CD4-positive, CD25-positive, alpha-beta regulatory T cell (primary cell): ENCODE measurements around the gene PALLD. TPM values are rescaled to one million over a fixed set of nuclear protein-coding genes. Genes with fewer than 3 reads are reported as not detected.

Source experiments
- ATAC-seq, 2 donors: fragments of 150-1000 bp; cut with Tn5 transposase; one replicate each; pipeline ENCODE4 v1.10.0; 2021; ENCODE audit warnings: low read depth in 2 of 2, moderate number of reproducible peaks in 2 of 2, moderate library complexity in 1 of 2
- DNase-seq, 3 donors: peaks; one replicate each; pipeline versions ENCODE4 v3.0.0 to v3.0.0-alpha.2; 2012 to 2022; ENCODE audit warnings: mixed read lengths in 1 of 3
- H3K27ac ChIP-seq: one replicate; pipeline ENCODE4 v1.7.0; 2013; ENCODE audit warnings: mild to moderate bottlenecking, low read length; ENCODE audit not compliant: insufficient read depth, poor library complexity, severe bottlenecking
- H3K27me3 ChIP-seq: one replicate; pipeline ENCODE4 v1.7.0; 2013; ENCODE audit warnings: low read length; ENCODE audit not compliant: control insufficient read depth, insufficient read depth
- H3K36me3 ChIP-seq: one replicate; pipeline ENCODE4 v1.7.0; 2013; ENCODE audit warnings: mild to moderate bottlenecking, low read length, moderate library complexity; ENCODE audit not compliant: control insufficient read depth, insufficient read depth
- H3K4me1 ChIP-seq: 2 replicates; pipeline ENCODE4 v1.7.0; 2013; ENCODE audit warnings: mild to moderate bottlenecking, low read length; ENCODE audit not compliant: insufficient read depth, control insufficient read depth, poor library complexity, severe bottlenecking
- H3K4me3 ChIP-seq: one replicate; pipeline ENCODE4 v1.7.0; 2013; ENCODE audit warnings: low read depth, mild to moderate bottlenecking, low read length, moderate library complexity
- H3K9me3 ChIP-seq, 2 experiments: 1 replicate in 1 of 2; 2 replicates in 1 of 2; pipeline ENCODE4 v1.7.0; 2013; ENCODE audit warnings: low read length in 2 of 2, mild to moderate bottlenecking in 1 of 2, moderate library complexity in 1 of 2; ENCODE audit not compliant: control insufficient read depth in 2 of 2
- H3K27ac Mint-ChIP-seq, 3 donors: one replicate each; pipeline ENCODE4 v1.8.0; 2020 to 2022; ENCODE audit warnings: mild to moderate bottlenecking in 3 of 3, mixed read lengths in 3 of 3, moderate library complexity in 2 of 3
- H3K27me3 Mint-ChIP-seq: one replicate; pipeline ENCODE4 v1.8.0; 2022; ENCODE audit warnings: mild to moderate bottlenecking, mixed read lengths
- H3K36me3 Mint-ChIP-seq: one replicate; pipeline ENCODE4 v1.8.0; 2020; ENCODE audit warnings: mixed read lengths
- H3K4me1 Mint-ChIP-seq, 4 donors: one replicate each; pipeline ENCODE4 v1.8.0; 2020 to 2022; ENCODE audit warnings: mixed read lengths in 4 of 4, mild to moderate bottlenecking in 1 of 4
- H3K4me3 Mint-ChIP-seq, 4 donors: one replicate each; pipeline ENCODE4 v1.8.0; 2020 to 2022; ENCODE audit warnings: mild to moderate bottlenecking in 4 of 4, mixed read lengths in 4 of 4, moderate library complexity in 3 of 4
- H3K9me3 Mint-ChIP-seq, 7 donors: one replicate each; pipeline ENCODE4 v1.8.0; 2020 to 2022; ENCODE audit warnings: mixed read lengths in 7 of 7, mild to moderate bottlenecking in 3 of 7, moderate library complexity in 2 of 7
- polyA plus RNA-seq, 4 donors: library from polyadenylated mRNA; unstranded; fragments of 300-500 nt; fragmentation: Illumina TruSeq; gene quantifications; one replicate each; pipeline ENCODE4 v1.2.3, GENCODE V29; 2021
- total RNA-seq: library from RNA; stranded (reverse); gene quantifications from one replicate; pipeline ENCODE4 v1.2.3, GENCODE V29; 2022

Gene PALLD
- total and polyA plus RNA-seq, 5 donors from 2014 or later = 0.37 to 1.9 (median 0.76) TPM; not detected in 1

DNA sequence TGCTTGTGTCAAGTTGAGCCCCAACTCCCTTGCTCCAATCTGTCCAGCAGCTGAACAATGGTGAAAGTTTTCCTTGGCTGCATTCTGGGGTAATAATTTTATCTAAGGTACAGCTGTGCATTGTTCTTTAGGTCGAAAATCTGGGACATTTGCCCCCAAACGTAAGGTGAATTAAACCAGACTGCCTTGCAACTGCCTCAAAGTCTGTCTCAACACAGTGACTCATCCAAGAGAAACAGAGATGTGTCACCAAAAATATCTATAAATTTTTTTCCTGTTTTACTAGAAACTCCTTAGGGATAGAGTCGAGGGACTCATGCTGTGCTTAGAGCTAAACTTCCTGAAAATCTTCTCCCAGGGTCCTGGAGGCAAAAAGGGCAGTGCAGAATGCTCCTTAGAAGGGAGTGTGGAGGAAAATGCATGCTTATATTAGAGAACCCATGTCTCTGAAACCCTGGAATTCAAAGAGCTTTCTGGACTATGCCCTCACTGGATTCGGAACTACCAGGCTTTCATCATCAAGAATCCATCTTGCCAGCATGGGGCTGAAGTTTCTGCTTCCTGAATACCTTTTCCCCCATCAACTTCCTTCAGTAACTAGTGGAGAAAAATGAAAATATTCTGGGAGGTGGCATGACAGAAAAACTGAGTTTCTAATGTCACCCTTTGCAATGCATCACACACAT lies 115.7 kb downstream of the PALLD start:
- H3K9me3 Mint-ChIP-seq = no peaks in the 10 kb centered on the region
- Histone ChIP-seq H3K27ac (no peak overlapping the region), H3K4me1 (no peaks in the 10 kb centered on the region), H3K36me3 (no peaks in the 10 kb centered on the region), H3K27me3 (peaks cover 3% of the 10 kb centered on the region), H3K4me3 (no peak overlapping the region), H3K9me3 (no peaks in the 10 kb centered on the region)
- peaks cover 8% of the 10 kb centered on the region for H3K27me3 Mint-ChIP-seq
- no peak for ATAC-seq
- no peaks in the 10 kb centered on the region for H3K36me3 Mint-ChIP-seq
- H3K4me1 Mint-ChIP-seq = no peaks in the 10 kb centered on the region
- DNase-seq = no peak
- H3K4me3 Mint-ChIP-seq = no peak overlapping the region
- no peak overlapping the region for H3K27ac Mint-ChIP-seq

DNA sequence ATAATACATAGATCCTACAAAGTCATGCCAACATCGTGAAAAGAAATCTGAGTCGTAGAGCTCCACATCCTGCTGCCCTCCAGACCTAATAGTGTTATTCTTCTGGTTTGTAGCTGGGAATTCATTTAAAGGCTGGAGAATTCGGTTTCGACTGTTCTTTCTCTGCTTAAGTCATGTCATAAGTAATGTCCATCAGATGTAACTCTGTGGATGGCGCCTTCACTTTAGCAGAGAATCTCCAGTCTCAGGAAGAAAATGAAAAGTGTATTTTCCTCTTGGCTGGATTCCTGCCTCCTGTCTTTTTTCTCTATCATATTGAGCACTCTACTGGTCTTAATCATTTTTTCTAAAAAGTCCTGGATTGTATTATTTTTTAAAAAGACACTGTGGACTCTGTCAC lies 117.0 kb downstream of the PALLD start:
- H3K27me3 ChIP-seq = peaks cover 6% of the 10 kb centered on the region
- H3K4me1 ChIP-seq = no peaks in the 10 kb centered on the region
- H3K9me3 ChIP-seq = no peaks in the 10 kb centered on the region
- Mint-ChIP-seq H3K9me3 (peaks cover 0 to 3% (median 0%) of the 10 kb centered on the region in 7 donors), H3K36me3 (no peaks in the 10 kb centered on the region), H3K27me3 (peaks cover 6% of the 10 kb centered on the region), H3K27ac (no peak overlapping the region), H3K4me1 (no peaks in the 10 kb centered on the region), H3K4me3 (peak overlapping the region in 1 of 4 donors; percentile 23)
- DNase-seq = no peak
- H3K27ac ChIP-seq = no peak overlapping the region
- H3K36me3 ChIP-seq = no peaks in the 10 kb centered on the region
- no peak for ATAC-seq
- no peak overlapping the region for H3K4me3 ChIP-seq

GRCh38 chr4:168614281-168615057 lies 117.6 kb downstream of the PALLD start:
- DNase-seq = no peak

GRCh38 chr4:168615294-168616065 lies 118.6 kb downstream of the PALLD start:
- no peak for ATAC-seq
- Histone ChIP-seq H3K4me3 (no peak overlapping the region), H3K9me3 (no peaks in the 10 kb centered on the region), H3K36me3 (no peaks in the 10 kb centered on the region), H3K27ac (no peak overlapping the region), H3K4me1 (no peaks in the 10 kb centered on the region), H3K27me3 (peaks cover 6% of the 10 kb centered on the region)
- no peak overlapping the region for H3K4me3 Mint-ChIP-seq
- peaks cover 0 to 3% (median 0%) of the 10 kb centered on the region in 7 donors for H3K9me3 Mint-ChIP-seq
- DNase-seq = no peak
- no peak overlapping the region for H3K27ac Mint-ChIP-seq
- H3K36me3 Mint-ChIP-seq = no peaks in the 10 kb centered on the region
- H3K27me3 Mint-ChIP-seq = peaks cover 16% of the 10 kb centered on the region
- H3K4me1 Mint-ChIP-seq = no peaks in the 10 kb centered on the region

More at GRCh38 chr4:168614281-168615057, 117.6 kb downstream of the PALLD start:
- Histone ChIP-seq H3K4me1 (no peaks in the 10 kb centered on the region), H3K27ac (no peak overlapping the region), H3K27me3 (peaks cover 6% of the 10 kb centered on the region), H3K36me3 (no peaks in the 10 kb centered on the region), H3K9me3 (no peaks in the 10 kb centered on the region), H3K4me3 (no peak overlapping the region)
- no peaks in the 10 kb centered on the region for H3K4me1 Mint-ChIP-seq
- no peak overlapping the region for H3K4me3 Mint-ChIP-seq
- H3K36me3 Mint-ChIP-seq = no peaks in the 10 kb centered on the region
- H3K9me3 Mint-ChIP-seq = peaks cover 0 to 3% (median 0%) of the 10 kb centered on the region in 7 donors
- no peak overlapping the region for H3K27ac Mint-ChIP-seq
- ATAC-seq = no peak
- H3K27me3 Mint-ChIP-seq = peaks cover 12% of the 10 kb centered on the region

DNA sequence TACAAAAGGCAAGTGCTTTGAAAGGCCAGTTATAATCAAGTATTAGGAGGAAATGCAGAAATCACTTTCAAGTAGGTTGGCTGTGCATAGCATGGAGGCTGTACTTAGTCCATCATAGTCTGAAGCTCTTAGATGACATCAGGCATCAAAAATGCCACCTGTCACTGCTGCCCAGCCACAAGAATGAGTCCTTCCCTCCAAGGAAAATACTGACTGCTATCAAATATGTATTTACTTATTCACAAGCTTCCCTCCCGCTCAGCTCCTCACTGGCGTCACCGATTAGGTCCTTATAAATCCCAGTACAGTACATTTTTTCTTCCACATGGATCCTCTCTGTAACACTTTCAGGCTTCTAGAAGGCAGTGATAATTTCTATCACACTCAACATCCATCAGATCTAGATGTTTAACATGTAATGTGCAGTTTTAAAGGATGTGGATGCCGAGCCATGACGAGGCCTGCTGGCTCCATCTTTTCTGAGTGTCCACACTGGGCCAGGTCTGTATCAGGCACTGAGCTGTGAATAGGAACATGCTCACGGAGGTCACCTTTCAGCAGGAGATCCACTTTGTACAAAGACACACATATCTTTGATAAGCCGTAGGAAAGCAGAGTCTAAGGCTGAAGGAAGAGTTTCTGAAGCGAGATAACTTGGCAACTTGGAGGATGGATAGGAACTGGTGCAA lies 121.9 kb downstream of the PALLD start:
- Mint-ChIP-seq H3K27ac (no peak overlapping the region), H3K36me3 (no peaks in the 10 kb centered on the region), H3K4me1 (no peaks in the 10 kb centered on the region), H3K9me3 (peaks cover 0 to 3% (median 0%) of the 10 kb centered on the region in 7 donors), H3K27me3 (peaks cover 16% of the 10 kb centered on the region), H3K4me3 (no peak overlapping the region)
- H3K27me3 ChIP-seq = peaks cover 3% of the 10 kb centered on the region
- no peak for ATAC-seq
- no peaks in the 10 kb centered on the region for H3K4me1 ChIP-seq
- H3K27ac ChIP-seq = no peak overlapping the region
- H3K4me3 ChIP-seq = no peak overlapping the region
- no peak for DNase-seq
- H3K9me3 ChIP-seq = no peaks in the 10 kb centered on the region
- H3K36me3 ChIP-seq = no peaks in the 10 kb centered on the region

DNA sequence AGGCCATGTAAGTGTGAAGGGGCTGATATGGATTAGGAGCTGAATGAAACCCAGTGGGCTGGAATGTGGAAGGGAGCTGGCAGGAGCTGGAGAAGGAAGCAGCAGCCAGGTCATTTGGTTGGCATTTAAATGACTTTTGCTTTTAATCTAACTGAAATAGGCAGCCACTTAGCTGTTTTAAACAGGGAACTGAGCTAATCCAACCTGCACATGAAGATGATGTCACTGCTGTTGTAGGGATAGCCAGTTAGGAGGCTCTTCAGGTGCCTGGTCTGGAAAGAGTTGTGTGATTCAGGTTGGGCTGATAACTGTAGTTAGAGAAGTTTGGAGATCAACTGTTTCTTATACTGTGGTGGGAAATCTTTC lies 122.4 kb downstream of the PALLD start:
- Histone ChIP-seq H3K4me1 (no peaks in the 10 kb centered on the region), H3K9me3 (no peaks in the 10 kb centered on the region), H3K4me3 (no peak overlapping the region), H3K27me3 (peaks cover 3% of the 10 kb centered on the region), H3K36me3 (no peaks in the 10 kb centered on the region), H3K27ac (no peak overlapping the region)
- DNase-seq = no peak
- Mint-ChIP-seq H3K27me3 (peaks cover 16% of the 10 kb centered on the region), H3K27ac (no peak overlapping the region), H3K4me3 (no peak overlapping the region), H3K36me3 (no peaks in the 10 kb centered on the region), H3K9me3 (peaks cover 0 to 3% (median 0%) of the 10 kb centered on the region in 7 donors), H3K4me1 (no peaks in the 10 kb centered on the region)
- no peak for ATAC-seq

- Histone ChIP-seq H3K9me3 (no peaks in the 10 kb centered on the region), H3K27ac (no peak overlapping the region), H3K4me1 (no peaks in the 10 kb centered on the region), H3K27me3 (peaks cover 3% of the 10 kb centered on the region), H3K36me3 (no peaks in the 10 kb centered on the region), H3K4me3 (no peak overlapping the region)
- Mint-ChIP-seq H3K4me1 (no peaks in the 10 kb centered on the region), H3K27me3 (peaks cover 16% of the 10 kb centered on the region), H3K27ac (no peak overlapping the region), H3K36me3 (no peaks in the 10 kb centered on the region), H3K4me3 (no peak overlapping the region), H3K9me3 (peaks cover 0 to 3% (median 0%) of the 10 kb centered on the region in 7 donors)
- ATAC-seq = no peak
- no peak for DNase-seq
These were observed 125.1 kb downstream of the PALLD start for GRCh38 chr4:168621806-168622589.
